Suppressor macrophage treated with lipopolysaccharide for 4 hours (primary cell): Measurements from ENCODE around the gene GREB1.

Experiments used
- DNase-seq: peaks from one replicate; pipeline ENCODE4 v3.0.0-alpha.2; 2020

Gene GREB1

DNA sequence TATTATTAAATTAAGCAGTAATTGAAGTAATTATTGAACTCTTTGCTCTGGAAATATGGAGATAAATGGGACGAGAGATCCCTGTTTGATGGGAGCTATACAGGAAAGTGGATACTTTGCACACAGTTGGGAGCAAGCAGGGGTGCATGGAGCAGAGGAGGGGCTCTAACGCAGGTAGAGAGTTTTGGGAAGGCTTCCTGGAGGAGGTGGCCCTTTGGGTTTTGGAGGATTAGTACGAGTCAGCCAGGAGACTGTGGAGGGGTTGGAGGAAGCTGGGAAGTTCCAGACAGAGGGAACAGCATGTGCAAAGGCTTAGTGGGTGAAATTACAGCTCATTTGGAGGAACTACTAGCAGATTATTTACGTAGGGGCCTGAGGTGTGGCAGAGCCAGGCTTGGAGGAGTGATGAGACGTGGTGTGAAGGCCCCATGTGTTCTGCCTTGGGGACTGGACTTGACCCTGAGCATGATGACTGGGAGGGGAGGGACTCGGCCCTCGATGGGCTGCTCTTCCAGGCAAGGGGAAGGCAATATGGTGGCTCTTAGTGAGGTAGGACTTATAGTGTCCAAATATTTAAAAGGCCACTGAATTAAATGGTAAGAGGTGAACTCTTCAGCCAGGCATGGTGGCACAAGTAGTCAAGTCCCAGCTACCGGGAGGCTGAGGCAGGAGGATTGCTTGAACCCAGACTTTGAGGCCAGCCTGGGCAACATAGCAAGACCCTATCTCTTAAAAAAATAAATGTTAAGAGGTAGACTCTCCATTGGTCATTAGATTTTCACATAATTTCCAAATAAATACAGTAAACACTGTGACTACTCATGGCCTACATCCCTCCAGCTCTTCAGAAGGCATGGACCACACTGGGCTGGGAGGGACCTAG lies 30.2 kb downstream of the GREB1 start:
- DNase-seq = no peak

DNA sequence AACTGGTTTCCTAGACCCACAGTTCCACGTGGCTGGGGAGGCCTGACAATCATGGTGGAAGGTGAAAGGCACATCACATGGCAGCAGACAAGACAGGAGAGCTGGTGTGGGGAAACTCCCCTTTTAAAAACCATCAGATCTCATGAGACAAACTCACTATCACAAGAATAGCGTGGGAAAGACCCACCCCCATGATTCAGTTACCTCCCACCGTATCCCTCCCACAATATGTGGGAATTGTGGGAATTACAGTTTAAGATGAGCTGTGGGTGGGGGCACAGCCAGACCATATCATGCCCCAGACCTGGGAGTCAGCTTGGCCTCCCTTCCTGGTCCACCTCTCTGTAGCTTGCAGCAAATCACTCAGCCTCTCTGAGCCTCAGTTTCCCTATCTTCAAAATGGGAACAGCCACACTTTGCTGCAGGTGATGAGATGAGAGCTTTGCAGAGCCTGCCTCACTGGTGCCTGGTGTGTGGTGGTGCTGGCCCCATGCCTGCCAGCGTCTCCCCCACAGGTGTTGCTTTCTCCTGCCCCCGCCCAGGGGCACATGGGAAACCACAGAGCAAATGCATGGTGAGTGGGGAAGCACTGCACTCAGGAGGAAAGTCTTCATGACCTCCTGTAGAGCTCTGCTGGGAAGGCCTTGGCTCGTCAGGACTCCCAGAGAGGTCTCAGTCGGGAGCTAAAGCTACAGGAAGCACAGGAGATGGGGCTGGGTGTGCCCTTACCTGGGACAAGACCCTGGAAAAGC lies 31.1 kb downstream of the GREB1 start:
- DNase-seq = peak; percentile 12

DNA sequence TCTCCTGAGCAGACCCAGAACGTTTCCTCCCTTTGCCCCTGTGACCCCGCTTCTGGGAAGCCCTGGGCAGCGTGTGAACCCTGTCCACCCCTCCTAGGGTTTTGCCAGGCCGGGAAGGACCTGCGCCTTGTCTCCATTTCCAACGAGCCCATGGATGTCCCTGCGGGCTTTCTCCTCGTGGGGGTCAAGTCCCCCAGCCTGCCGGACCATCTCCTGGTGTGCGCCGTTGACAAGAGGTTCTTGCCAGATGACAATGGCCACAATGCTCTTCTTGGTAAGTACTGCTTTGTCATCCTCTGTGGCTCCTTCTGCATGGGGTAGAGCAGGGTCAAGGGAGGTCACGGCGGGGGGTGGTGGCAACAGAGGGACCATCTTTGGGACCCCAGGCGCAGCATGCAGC lies 32.5 kb downstream of the GREB1 start:
- no peak for DNase-seq

DNA sequence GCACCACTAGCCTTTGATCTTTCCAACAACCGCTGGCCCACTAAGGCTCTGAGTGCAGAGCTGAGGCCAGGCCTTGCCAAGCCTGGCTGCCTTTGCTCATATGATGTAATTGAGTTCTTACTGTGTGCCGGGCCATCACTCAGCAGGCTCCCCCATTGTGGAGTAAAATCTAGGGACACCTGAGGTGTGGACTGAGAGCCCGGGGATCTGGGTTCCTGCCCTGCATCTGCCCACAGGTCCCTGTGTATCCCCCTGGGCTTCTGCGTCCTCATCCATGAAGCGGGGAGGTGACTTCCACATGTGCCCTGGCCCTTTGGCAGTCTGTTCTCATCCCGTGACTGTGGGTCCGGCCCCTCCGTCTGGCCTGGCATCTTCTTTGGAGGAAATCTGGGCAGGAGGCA lies 33.8 kb downstream of the GREB1 start:
- no peak for DNase-seq

DNA sequence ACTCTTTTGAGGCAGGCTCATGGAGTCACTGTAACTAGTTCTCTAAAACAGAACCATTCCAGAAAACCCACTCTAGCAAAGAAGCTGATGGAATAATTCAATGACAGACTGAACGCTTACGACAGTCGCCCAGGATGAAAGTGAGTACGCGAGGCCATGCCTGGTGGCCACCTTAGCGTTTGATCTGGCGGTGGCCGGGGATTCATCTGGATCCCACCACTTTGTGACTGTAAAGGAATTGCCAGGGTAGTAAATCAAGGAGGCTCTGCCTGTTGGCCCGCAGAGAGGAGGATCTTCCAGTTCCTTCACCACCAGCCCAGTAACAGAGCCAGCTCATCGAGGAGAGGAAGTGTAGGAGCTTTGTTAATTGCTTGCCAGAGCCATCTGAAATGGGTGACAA lies 34.6 kb downstream of the GREB1 start:
- no peak for DNase-seq

DNA sequence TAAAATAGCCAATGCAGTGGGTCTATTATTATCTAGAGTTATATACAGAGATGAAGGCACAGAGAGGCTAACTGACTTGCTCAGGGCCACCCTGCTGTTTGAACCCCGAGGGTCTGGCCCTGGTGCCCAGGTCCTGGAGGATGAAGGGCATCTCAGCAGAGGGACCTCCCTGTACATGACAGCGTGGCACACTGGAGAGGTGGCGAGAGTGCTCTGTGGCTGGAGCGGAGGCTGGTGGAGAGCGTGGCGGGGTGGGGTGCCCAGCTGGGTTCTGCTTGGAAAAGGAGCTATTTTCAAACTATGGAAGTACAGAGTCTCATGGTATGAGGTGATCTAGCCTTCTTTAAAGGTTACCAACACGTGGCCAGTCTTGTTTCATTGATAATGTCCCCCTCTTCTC lies 35.8 kb downstream of the GREB1 start:
- no peak for DNase-seq

DNA sequence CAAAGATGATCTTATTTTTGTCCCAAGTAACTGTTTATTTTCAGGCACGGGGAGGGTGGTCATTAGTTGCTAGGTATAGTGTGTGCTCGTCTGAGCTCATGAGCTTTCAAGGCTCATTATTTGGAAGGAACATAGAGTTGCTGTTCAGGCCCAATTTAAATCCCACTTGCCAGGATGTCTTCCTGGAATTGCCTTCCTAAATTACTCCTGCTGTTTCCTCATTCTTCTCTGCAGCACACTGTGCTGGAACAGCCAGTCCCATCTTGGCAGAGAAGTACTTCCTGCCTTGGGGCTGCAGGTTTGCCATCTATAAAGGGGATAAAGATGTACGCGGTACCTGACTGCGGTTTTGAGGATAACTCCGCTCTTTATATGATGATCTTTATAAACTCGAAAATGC lies 37.3 kb downstream of the GREB1 start:
- DNase-seq = no peak

DNA sequence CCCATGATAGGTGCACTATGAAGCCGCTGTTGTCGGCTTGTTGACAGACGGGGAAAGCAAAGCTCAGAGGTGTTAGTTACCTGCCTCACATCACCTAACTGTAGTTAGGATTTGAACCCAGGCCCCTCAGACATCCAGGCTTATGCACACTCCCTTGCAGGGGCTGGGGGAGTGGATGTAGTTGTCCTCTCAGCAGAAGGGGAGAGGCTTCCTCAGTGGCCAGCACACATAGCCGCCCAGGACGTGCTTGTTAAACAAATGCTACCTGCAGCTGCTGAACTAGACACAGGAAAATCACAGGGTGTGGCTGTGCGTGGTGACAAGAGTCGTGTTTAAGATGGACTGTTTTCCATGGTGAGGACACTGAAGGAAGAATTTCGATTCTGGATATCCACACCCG lies 39.2 kb downstream of the GREB1 start:
- DNase-seq = no peak

DNA sequence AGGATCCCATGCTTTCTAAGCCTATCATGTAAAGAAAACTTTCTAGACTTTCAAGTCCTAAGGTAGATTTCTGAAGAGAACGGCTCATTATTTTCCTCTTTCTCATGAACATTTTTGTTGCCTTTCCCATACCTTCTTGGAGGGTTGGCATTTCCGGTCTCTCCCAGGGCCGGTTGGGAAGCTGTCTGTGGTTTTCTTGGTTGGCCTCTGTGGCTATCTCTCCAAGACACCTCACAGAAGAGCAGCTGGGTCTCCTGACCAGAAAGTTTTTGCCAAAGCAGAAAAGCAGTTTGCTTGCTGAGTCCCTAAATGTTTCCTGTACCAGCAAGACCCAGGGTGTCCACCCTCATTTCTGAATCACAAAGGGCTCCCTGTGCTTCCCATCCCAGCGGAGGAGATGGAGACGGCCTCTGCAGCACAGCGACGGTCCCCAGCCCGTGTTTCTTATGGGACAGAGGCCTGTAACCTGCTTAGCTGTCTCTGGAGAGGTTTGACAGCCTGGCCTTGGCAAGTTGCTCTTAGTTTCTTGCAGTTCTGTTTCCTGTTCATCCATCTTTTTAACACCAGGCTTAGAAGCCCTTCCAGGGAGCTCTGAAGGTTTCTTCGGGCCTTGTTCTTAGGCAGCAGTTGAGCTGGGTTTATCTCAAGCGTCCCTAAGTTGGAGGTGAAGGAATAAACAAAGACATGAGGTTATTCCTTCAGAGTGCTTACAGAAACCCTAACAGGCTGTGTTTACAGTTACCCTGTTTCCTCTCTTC lies 39.8 kb downstream of the GREB1 start:
- no peak for DNase-seq

DNA sequence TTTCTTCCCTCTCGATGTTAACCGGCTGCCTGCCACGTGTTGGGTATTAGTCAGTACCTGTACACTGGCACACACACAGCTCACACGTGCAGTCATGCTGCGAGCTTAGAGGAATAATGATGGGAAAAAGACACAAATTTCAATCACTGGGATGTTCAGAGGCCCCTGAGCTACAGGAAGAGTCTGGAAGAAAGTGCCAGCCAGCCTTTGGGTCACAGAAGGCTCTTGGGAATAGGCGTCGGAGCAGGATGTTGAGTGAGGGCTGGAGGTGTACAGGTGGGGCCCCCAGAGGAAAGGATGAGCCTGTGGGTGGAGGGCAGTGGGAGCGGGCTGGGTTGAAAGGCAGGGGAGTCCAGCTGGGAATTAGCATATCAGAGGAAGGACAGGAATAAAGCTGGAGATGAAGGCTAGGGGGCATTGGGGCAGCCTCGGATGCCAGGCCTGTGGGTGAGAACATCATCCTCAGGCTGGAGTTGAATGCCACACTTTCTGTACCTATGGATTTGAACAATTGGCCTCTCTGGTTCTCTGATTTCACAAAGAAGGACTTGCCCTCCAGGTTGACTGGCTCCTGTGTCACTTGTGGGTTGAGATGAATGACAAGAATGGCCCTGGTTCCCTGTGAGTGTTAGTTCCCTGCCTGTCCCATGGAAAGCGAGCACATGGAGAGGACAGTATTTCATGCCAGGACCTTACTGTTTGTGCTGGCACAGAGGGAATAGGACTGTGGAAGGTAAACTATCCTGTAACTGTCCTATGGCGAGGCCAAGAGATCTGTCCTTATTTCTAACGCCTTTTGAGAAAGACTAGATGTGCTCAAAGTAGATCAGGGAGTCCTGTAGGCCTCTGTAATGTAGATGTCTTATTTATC lies 40.6 kb downstream of the GREB1 start:
- DNase-seq = no peak

DNA sequence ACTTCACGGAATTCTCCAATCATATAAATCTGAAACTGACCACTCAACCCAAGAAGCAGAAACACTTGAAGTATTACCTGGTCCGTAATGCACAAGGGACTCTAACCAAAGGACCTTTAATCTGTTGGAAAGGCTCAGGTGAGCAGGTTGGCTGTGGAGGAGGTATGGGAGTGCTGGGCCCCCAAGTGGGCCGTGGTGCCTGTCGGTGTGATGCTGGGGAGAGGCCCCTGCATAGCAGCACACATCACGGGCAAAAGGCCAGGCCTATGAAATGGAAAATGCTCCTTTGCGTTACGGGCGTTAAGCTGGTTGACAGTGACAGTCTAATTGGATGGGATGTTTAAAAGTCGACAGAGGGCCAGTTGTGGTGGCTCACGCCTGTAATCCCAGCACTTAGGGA lies 42.6 kb downstream of the GREB1 start:
- DNase-seq = no peak

DNA sequence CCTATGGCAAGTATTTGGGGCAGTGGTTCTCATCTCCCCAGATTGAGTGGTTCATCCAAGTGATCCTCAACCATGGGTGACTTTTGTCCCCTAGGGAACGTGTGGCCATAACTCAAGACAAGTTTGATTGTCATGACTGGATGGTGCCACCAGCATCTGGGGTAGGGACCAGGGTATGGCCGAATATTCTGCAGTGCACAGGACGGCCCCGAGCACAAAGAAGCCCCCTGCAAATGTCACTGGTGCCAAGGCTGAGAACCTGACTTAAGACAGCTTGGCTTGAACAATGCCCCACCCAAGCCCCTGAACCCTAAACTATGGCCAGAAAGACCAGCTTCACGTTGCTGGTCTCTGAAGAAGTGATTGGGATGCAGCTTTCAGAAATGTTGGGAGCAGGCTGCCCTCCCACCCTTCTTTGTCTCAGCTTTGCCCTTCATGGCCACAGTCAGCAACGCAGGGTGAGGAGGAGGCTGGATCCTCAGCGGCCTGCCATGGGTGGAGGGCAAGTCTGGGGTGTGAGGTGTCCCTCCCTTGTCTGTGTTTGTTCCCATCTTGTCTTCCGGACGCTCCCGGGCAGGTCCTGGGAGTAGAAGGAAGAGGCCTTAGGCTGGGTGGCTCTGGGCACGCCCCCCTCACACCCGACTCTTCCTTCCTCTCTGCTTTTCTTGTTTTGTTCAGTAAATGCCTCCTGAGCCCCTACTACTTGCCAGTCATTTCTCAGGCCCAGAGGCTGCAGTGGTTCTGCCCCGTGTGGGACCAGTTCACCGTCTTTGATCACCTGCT lies 43.4 kb downstream of the GREB1 start:
- DNase-seq = no peak

DNA sequence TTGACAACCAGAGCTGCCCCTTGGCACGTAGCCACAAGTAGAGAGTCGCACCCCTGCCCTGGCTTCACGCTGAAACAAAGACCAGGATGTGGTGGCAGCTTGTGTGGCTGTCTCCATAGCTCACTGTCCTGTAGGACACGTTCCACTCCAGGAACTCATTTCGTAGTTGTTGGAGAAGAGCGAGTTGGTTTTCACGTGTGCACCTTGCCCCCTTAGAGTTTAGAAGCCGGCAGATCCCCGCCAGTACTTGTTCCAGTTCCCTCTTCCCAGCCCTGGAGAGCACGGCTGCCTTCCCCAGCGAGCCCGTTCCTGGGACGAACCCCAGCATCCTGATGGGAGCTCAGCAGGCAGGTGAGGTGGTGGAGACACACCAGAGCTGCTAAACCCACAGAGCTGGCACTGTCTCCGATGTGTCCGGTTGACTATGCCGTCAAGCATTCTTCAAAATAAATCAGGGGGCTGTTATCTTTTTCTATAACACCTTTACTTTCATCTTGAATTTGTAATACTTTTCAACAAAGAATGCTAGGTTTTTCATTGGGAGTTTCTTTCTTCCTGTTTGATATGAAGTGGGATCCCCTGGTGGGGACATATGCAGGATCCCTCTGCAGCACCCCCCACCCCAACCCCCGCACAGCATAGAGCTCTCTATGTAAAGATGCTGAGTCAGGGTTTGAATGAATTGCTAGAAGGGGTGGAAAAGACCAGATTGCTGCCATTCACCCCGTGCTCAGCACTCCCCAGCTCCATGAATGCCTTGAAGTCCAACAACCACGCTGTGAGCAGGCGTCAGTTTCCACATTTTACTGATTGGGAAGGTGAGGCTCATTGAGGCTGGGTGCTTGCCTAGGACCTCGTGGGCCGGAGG lies 44.5 kb downstream of the GREB1 start:
- DNase-seq = no peak

DNA sequence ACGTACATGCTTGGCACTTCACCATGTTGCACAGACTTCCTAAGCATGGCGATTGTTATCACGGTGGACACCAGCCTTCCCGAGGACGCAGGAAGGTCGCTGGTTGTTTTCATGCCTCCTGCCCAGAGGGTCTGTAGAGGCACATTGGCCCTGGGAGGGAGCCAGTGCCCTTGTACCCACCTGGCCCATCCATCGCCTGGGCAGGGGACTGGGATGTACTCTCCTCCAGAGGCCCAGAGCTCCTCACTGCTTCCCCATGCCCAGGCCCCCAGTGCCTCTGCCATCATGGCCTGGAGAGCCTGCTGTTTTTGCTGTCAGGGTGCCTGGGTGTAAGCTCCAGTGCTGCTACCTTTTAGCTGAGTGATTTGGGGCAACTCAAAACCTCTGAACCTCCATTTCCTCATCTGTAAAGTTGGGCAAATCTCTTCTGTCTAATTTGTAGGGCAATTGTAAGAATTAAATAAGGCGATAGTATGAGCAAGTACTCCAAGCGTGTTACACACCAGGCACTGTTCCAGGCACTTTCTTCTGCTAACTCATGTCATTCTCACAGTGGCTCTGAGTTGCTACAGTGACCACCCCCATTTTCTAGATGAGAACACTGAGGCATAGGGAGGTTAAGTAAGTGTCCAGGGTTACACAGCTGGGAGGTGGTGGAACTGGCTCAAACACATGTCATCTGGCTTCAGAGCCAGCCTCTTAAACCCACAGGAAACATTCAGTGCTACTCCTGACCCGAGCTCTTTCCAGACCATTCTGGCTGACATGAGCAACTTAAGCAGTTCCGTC lies 45.3 kb downstream of the GREB1 start:
- DNase-seq = no peak

DNA sequence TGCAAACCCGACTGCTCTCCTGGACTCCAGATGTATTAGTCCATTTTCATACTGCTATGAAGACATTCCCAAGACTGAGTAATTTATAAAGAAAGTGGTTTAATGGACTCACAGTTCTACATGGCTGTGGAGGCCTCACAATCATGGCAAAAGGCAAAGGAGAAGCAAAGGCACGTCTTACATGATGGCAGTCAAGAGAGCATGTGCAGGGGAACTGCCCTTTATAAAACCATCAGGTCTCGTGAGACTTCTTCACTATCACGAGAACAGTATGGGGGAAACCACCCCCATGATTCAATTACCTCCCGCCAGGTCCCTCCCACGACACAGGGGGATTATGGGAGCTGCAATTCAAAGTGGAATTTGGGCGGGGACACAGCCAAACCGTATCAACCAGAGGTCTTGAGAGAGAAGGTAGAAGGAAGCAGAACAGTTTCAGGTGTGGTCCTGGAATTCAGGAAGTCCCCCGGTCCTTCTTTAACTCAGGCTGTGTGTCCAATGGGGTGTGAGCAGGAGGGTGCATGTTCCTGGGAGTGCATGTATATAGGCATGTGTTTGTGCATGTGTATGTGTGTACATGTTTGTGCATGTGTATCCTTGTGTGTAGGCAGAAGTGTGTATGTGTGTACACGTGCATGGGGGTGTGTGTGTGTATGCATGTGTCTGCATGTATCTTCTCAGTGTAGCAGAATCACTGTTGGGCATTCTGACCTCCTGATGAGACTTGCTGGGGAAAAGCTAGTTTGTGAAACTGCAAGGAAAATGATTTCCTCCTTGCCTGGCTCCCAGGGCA lies 46.2 kb downstream of the GREB1 start:
- no peak for DNase-seq

DNA sequence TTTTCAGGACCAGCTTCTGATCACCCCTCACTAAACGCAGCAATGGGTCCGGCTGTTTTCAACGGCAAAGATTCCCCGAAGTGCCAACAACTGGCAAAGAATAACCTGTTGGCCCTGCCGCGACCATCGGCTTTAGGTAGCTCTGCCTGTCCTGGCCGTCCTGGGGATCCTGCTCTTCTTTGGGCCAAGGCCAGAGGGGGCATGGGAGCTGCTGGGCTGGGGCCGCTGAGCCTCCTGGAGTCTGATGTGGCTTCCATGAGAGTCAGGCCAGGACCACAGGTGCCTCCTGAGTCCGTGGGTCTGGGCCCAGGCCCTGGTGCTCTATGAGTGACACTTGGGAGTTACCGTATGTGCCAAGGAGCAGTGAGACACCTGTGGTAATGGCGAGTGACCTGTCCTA lies 46.9 kb downstream of the GREB1 start:
- DNase-seq = no peak

DNA sequence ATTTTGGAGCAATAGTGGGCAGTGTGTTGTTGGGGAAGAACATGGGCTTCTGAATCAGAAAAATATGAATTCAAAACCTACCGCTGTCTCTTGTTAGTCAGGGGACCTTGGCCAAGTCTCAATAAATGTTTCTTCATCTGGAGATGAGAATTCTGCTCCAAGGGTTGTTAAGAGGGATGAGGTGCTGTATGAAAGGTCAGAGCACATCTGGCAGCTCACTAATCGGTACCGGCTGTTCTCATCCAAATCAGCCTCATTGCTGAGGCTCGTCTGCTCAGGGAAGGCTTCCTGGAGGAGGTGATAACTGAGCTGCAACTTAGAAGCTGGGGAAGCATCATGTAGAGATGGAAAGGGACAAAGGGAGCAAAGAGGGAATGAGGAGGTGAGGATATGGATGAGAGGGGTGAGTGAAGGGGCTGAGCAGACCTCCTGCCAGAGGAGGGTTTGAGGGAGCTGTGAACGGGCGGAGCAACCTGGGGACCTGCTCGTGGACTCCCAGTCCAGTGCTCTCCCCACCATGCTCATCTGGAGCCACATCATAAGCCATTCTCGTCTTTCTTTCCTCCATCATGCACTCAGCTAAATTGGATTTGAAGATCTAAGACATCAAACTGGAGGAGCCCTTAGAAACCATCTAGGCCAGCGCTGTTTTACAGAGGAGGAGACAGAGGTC lies 47.4 kb downstream of the GREB1 start:
- DNase-seq = no peak
